Measurements from ENCODE around the gene LEP. TPM values are rescaled to one million over a fixed set of nuclear protein-coding genes. Genes with fewer than 3 reads are reported as not detected.

The LEP gene
- total RNA-seq, 4 donors from 2014 or later: 0.54 to 10.2 (median 4.2) TPM

DNA sequence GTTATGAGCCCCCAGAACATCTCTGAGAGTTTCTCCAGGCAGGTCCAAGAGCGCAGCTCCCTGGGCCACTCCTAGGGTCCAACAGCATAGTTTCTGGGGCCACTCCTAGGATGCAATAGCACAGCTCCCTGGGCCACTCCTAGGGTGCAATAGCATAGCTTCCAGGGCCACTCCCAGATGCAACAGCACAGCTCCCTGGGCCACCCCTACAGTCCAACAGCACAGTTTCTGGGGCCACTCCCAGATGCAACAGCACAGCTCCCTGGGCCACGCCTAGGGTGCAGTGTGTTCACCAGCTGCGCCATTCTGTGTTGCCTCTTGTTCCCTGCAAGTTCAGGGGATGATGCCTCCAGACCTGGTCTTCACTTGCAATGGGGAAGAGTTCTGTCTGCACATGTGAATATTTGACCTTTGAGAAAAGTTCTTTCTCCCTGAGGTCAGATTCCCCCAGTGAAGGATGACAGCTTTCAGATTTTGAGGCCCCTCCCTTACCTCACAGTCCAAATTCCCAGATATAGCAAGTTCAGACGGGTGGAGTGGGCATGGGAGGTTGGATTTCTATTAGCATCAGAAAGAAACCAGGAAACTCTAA is 43.0 kb upstream of the LEP start:
- H3K4me3 ChIP-seq (ENCODE audit: low read depth, poor library complexity, severe bottlenecking): no peak overlapping the region
- intact Hi-C loops (cut with DNase I; ENCODE audit: low total_unique reads): no loop called here
- WGBS, 2 donors: 53 to 59% methylated on average over 3 to 4 of the region's 4 CpGs
- DNase-seq (ENCODE audit: low spot score in 2 of 2): peak in 1 of 2 donors; percentile 50
- TF ChIP-seq CTCF (IDR thresholded peaks at IDR 0.05): no peak
- no peak for TF ChIP-seq POLR2A (IDR thresholded peaks at IDR 0.05)

GRCh38 chr7:128200376-128200775 is 40.7 kb upstream of the LEP start:
- intact Hi-C loops (cut with DNase I; ENCODE audit: low total_unique reads): no loop called here
- TF ChIP-seq CTCF (IDR thresholded peaks at IDR 0.05): no peak
- TF ChIP-seq POLR2A (IDR thresholded peaks at IDR 0.05): no peak
- peak in 1 of 2 donors; percentile 31 for DNase-seq (ENCODE audit: low spot score in 2 of 2)
- WGBS, 2 donors: 75 to 78% methylated on average over 6 of the region's 6 CpGs
- no peak overlapping the region for H3K4me3 ChIP-seq (ENCODE audit: low read depth, poor library complexity, severe bottlenecking)

GRCh38 chr7:128201067-128201689 is 39.9 kb upstream of the LEP start:
- intact Hi-C loops (cut with DNase I; ENCODE audit: low total_unique reads): no loop called here
- TF ChIP-seq CTCF (IDR thresholded peaks at IDR 0.05): no peak
- no peak for TF ChIP-seq POLR2A (IDR thresholded peaks at IDR 0.05)
- no peak overlapping the region for H3K4me3 ChIP-seq (ENCODE audit: low read depth, poor library complexity, severe bottlenecking)
- 8 to 13% methylated on average over 21 to 24 of the region's 37 CpGs for WGBS, 2 donors
- peak in 1 of 2 donors; percentile 70 for DNase-seq (ENCODE audit: low spot score in 2 of 2)

DNA sequence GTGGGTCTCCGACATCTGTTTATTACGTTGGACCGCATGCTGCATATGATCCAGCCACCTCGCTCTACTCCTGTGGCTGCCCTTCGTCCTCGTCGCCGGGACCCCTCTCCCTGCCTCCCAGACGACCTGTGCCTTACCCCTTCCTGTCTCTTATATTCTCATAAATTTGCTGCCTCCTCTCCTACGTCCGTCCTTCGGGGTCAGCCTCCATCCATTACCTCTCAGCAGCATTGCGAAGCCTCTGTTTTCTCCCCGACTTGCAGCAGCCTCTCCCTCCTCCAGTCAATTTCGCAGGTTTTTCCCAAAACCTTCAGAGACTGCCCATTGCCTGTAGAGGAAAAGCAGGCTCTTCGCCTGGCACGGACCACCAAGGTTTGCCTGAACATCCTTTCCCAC is 39.4 kb upstream of the LEP start:
- intact Hi-C loops (cut with DNase I; ENCODE audit: low total_unique reads): no loop called here
- WGBS, 2 donors: 26 to 32% methylated on average over 17 of the region's 17 CpGs
- peak in 1 of 2 donors; percentile 67 for DNase-seq (ENCODE audit: low spot score in 2 of 2)
- no peak overlapping the region for H3K4me3 ChIP-seq (ENCODE audit: low read depth, poor library complexity, severe bottlenecking)
- TF ChIP-seq POLR2A (IDR thresholded peaks at IDR 0.05) (no peak), CTCF (IDR thresholded peaks at IDR 0.05) (no peak)

DNA sequence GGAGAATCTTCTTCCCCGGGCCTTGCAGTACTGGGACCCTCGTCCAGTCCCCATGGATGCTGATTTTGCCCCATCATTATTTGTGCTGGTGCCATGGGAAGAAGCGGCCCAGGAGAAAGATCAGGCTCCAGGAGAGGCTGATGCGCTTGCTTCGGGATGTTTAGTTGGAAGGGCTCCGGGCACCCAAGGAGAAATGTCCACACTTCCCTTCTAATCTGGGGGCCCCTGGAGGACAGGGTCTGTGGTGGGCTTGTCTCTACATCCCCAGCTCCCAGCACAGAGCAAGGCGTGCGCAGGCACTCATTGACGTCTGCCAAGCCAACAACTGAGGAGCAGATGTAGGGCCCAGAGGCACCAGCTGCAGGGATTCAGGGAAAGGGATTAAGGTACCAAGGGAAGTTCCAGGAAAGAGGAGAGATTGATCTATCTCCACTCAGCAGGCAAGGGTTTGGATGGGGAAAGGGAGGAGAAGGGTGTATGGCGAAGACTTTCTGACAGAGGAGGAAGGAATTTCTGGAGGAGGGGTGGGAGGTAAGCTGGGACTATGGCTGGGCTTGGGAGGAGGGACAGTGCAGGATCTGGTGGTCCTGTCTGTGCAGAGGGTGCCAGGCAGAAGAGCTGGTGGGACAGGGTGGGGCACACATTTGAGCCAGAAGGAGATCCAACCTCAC is 38.7 kb upstream of the LEP start:
- intact Hi-C loops (cut with DNase I; ENCODE audit: low total_unique reads): no loop called here
- TF ChIP-seq CTCF (IDR thresholded peaks at IDR 0.05): no peak
- TF ChIP-seq POLR2A (IDR thresholded peaks at IDR 0.05): no peak
- no peak overlapping the region for H3K4me3 ChIP-seq (ENCODE audit: low read depth, poor library complexity, severe bottlenecking)
- WGBS, 2 donors: 64 to 70% methylated on average over 10 of the region's 10 CpGs
- DNase-seq (ENCODE audit: low spot score in 2 of 2): peak in 1 of 2 donors; percentile 60
